ENCODE measurements around the gene MPO.

MPO gene

GRCh38 chr17:58284613-58285421, 4.1 kb upstream of the MPO start:
- no peak for TF ChIP-seq CTCF (IDR thresholded peaks at IDR 0.05; ENCODE audit: low read depth, low read length, missing control alignments)
- no peak for DNase-seq (ENCODE audit: low read depth)
- in situ Hi-C loops (cut with HindIII; ENCODE audit: low sequenced_read_pairs): loop anchor here (25.0 kb wide), 1 partner anchor 152 kb away; no protein-coding TSS in a partner anchor

GRCh38 chr17:58283674-58284612, 3.2 kb upstream of the MPO start:
- no peak for TF ChIP-seq CTCF (IDR thresholded peaks at IDR 0.05; ENCODE audit: low read depth, low read length, missing control alignments)
- in situ Hi-C loops (cut with HindIII; ENCODE audit: low sequenced_read_pairs): loop anchor here (25.0 kb wide), 1 partner anchor 153 kb away; no protein-coding TSS in a partner anchor
- H3K4me3 ChIP-seq (ENCODE audit: low read depth, low read length): no peak overlapping the region
- DNase-seq (ENCODE audit: low read depth): no peak

More at GRCh38 chr17:58284613-58285421, 4.1 kb upstream of the MPO start:
- H3K4me3 ChIP-seq (ENCODE audit: low read depth, low read length): no peak overlapping the region

GRCh38 chr17:58282442-58282841, 1.7 kb upstream of the MPO start:
- no peak for TF ChIP-seq CTCF (IDR thresholded peaks at IDR 0.05; ENCODE audit: low read depth, low read length, missing control alignments)

GRCh38 chr17:58281511-58282011, 826 bp upstream of the MPO start:
- H3K4me3 ChIP-seq (ENCODE audit: low read depth, low read length): no peak overlapping the region
- in situ Hi-C loops (cut with HindIII; ENCODE audit: low sequenced_read_pairs): loop anchor here (25.0 kb wide), 1 partner anchor 156 kb away; no protein-coding TSS in a partner anchor
- TF ChIP-seq CTCF (IDR thresholded peaks at IDR 0.05; ENCODE audit: low read depth, low read length, missing control alignments): no peak
- DNase-seq (ENCODE audit: low read depth): no peak

More at GRCh38 chr17:58282442-58282841, 1.7 kb upstream of the MPO start:
- in situ Hi-C loops (cut with HindIII; ENCODE audit: low sequenced_read_pairs): loop anchor here (25.0 kb wide), 1 partner anchor 155 kb away; no protein-coding TSS in a partner anchor
- no peak for DNase-seq (ENCODE audit: low read depth)
- H3K4me3 ChIP-seq (ENCODE audit: low read depth, low read length): no peak overlapping the region

GRCh38 chr17:58279736-58280479, 827 bp downstream of the MPO start:
- TF ChIP-seq CTCF (IDR thresholded peaks at IDR 0.05; ENCODE audit: low read depth, low read length, missing control alignments): no peak

More at GRCh38 chr17:58279736-58280479, 827 bp downstream of the MPO start:
- DNase-seq (ENCODE audit: low read depth): no peak
- no peak overlapping the region for H3K4me3 ChIP-seq (ENCODE audit: low read depth, low read length)
- in situ Hi-C loops (cut with HindIII; ENCODE audit: low sequenced_read_pairs): loop anchor here (25.0 kb wide), 1 partner anchor 157 kb away; no protein-coding TSS in a partner anchor
